HL-60 (cell line): ENCODE measurements around the gene DOCK2.

Experiments used
- CTCF ChIP-seq: IDR thresholded peaks from one replicate; pipeline ENCODE4 v1.5.1; 2011; ENCODE audit warnings: low read length, control low read depth, inconsistent platforms; ENCODE audit not compliant: insufficient read depth
- GABPA ChIP-seq: IDR thresholded peaks from 2 replicates; pipeline ENCODE4 v1.6.1; 2012; ENCODE audit warnings: low read depth
- POLR2AphosphoS5 ChIP-seq: IDR thresholded peaks from 2 replicates; pipeline ENCODE4 v1.6.1; 2012; ENCODE audit warnings: low read depth
- SPI1 ChIP-seq: IDR thresholded peaks from 2 replicates; pipeline ENCODE4 v1.6.1; 2012; ENCODE audit warnings: low read depth, mild to moderate bottlenecking, borderline replicate concordance

GRCh38 chr5:169856571-169856970 is 219.5 kb downstream of the DOCK2 start:
- no peak for TF ChIP-seq CTCF
- no peak for TF ChIP-seq SPI1
- TF ChIP-seq POLR2AphosphoS5, result no peak
- no peak for TF ChIP-seq GABPA
